T1000 (cell line): ENCODE measurements around the gene KCNQ1.

Source experiments
- DNase-seq: peaks from one replicate; lab custom pipeline; 2025; ENCODE audit warnings: mixed read lengths; lab: John Stamatoyannopoulos, UW

KCNQ1 gene

DNA sequence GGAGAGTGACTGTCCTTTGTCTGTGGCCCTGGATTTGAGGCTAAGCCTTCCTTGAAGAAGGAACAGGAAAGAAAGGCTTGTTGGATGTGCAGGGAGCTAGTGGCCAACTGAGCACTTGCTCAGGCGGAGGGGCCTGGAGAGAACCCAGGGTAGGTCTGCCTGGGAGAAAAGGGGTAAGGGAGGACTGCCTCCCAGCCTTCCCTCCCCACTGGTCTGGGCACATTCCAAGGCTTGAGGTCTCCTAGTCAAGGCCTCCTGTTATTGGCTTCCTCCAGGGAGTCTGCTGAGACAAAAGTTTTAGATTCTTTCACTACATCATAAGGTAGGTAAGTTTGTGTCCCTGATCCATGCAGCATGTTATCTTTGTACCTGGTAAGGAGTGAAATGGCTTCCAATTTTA lies 239.8 kb downstream of the KCNQ1 start:
- DNase-seq, result no peak

DNA sequence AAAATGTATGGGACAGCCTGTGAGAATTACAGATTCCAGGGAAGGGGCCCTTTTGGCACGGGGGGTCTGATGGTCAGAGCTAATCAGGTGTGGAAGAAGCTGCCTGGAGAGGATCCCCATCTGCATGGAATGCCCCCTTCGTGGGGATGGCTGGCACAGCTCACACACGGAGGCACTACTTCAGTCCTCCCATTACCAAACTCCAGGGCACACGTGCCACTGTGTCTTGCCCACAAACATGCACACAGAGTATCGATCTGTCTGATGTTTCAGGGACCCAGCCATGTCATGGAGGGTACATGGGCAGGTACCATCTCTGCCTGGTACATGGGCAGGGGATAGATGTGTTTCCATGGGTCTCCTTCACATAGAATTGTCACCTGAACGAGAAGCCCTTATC lies 240.2 kb downstream of the KCNQ1 start:
- DNase-seq, result no peak

DNA sequence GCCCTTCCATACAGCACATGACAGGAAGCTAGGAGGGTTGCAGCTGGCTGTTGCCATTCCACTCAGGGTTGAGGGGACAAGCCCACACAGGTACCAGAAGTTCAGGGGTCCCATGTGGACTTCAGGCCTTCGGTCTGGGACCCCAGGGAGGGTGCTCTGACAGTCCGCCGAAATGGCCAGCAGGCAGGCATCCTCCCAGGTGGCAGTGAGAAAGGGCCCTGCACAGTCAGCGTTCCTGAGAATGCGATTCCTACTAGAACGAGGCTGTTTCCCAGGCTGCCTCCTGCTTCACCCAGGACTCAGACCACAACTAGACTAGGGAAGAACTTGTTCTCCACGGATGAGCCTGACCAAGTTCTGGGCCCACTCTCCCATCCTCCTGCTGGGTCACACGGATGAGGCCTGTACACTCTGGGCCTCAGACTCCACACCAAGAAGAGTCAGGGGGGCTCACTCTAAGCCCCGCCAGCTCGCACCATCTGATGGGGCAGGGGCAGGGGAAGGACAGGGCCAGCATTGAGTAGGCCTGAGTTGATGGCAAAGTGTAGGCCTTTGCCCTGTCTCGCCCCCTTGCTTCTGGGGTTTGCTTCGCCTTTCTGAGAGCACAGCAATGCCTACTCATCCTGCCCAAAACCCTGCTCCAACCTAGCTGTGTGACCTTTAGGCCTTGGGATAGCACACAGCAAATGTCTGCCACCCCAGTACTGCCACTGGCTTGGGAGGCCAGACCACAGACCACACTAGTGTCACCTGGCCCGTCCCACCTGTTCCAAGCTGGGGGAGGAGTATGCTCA lies 241.0 kb downstream of the KCNQ1 start:
- DNase-seq, result no peak

DNA sequence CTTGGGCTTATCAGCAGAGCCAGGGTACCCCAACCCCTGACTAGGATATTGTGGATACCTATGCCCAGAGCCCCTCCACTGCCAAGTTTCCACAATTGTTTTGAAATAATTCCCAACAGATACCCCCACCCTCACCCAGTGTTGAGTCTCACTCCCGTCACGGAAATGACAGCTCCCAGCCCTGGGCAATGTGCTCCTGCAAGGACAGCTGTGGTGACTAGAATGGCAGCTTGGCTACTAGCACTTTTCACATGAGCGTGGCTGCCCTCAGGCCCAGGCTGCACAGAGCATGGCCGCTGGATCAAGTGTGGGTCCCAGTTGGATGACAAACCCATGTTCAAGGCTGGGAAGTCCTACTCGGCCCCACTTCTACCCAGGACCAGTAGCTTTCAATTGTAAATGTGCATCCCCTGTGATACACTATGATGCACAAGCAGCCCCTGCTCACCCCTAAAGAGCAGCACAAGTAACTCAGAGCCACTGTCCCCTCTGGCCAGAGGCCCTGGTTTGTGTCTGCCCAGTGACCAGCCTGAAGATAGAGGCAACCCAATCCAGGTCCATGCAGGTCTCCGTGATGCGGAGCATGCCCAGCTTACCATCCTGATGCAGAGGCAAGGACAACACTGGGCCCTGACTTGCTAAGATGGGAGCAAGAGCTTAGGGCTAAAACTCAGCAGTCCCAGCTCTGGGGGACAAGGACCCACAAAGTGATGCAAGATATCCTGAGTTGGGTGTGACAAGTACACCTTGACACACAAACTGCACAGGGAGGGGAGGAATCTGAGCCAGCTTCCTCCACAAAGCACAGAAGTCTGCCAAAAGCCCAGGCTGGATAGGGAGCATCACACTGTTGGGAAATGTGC lies 241.8 kb downstream of the KCNQ1 start:
- no peak for DNase-seq

DNA sequence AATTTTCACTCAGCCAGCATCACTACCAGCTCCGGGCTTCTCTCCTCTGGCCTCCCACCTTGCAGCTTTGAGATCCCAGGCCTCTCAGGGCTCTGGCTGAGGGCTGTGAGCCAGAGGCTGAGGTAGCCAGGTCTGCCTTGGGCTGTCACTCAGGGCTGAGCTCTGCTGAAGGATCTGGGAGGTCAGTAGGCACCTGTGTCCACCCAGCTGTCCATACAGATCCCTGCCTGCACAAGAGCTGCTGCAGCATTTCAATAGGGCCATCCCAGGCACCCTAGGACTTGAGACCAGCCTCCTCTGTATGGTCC lies 242.4 kb downstream of the KCNQ1 start:
- no peak for DNase-seq

DNA sequence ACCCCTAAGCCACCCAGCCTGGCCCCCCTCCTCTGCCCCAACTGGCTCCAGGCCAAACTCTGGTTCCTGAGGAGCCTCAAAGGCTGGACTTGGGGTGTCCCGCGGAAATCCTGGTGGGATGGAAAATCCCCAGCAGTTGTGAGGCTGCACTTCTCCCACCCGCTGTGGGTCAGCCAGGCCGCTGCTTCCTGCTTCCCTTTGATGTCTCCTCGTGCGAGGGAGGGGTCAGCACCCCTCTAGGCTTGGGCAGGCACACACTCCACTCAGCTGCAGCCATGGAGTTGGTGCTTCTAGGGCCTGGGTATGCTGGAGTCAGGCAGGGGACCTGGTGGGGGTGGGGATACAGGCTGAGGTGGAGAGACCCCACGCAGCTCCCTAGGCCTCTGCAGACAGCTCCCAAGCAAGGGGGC lies 243.0 kb downstream of the KCNQ1 start:
- no peak for DNase-seq

DNA sequence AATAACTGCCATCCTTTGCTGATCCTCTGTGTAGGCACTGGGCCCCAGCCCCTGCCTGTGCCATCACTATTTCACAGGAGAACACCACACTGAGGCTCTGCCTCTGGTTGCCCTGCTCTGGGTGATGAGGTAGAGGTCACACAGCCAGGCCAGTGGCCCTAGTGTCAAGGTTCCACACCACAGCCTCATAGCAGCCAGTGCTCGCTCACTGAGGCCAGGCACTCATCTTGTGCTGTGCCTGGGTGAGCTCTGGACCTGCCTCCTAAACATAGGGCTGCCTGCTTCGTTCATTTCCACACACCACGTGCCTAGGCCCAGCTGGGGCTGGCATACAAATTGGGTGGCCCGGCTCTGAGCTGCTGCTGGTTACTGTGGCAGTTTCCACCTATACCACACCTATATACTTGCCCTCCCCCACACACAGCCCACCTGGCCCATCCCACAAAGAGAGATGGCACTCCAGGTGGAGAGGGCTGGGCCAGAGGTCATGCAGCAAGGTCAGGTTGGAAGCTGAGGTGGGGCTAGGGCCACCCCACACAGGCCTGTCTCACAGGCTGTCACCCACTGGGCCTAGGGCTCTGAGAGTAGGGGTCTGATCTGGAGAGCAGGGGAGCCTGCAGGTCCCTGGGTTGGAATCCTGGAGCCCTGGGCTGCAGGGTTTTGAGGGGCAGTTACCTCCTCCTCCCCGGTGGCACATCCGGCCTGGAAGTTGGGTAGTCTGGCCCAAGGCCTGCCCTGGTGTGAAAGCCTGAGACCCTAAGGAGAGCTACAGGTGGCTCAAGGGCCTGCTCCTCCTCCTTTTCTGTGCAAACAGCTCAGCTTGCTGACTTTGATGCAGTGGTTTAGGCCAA lies 243.8 kb downstream of the KCNQ1 start:
- no peak for DNase-seq

DNA sequence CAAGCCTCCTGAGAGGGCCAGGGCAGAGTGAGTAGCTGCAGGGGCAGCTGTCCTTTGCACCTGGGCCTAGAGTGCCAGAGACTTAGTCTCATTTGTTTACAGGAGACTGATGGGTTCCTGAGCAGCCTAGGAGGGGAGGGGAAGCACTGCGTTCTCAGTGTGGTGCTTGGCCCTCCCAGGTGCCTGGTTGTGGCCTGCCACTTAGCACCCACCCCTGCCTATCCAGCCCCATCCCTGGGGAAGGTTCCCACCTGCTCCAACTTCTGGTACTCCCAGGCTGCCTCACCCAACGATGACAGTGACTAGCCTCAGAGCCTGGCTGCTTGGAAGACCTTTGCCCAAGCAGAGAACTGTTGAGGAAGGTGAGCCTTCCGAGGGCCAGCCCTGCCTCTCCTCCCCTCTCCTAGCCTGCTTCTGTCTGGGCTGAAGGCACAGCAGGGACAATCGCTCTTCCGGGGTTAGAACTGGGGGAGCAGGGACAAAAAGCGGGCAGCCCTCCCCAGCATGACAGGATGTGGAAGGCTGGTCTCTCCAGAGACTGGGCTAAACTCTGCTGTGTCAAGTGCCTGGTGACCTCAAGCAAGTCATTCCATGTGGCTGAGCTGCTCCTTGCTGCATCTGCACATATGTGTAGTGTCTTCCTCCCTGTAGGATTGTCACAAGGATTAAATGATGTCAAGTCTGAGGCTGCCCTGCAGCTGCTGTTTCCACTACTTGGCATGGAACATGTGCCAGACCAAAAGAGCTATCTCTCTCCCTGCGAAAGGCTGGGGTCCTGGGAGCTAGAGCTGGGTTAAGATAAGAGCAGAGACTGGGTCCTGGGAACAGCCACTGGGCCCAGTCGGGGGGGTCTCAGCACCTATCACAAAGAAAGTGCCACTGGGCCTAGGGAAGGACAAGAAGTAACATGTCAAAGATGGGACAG lies 245.1 kb downstream of the KCNQ1 start:
- no peak for DNase-seq

DNA sequence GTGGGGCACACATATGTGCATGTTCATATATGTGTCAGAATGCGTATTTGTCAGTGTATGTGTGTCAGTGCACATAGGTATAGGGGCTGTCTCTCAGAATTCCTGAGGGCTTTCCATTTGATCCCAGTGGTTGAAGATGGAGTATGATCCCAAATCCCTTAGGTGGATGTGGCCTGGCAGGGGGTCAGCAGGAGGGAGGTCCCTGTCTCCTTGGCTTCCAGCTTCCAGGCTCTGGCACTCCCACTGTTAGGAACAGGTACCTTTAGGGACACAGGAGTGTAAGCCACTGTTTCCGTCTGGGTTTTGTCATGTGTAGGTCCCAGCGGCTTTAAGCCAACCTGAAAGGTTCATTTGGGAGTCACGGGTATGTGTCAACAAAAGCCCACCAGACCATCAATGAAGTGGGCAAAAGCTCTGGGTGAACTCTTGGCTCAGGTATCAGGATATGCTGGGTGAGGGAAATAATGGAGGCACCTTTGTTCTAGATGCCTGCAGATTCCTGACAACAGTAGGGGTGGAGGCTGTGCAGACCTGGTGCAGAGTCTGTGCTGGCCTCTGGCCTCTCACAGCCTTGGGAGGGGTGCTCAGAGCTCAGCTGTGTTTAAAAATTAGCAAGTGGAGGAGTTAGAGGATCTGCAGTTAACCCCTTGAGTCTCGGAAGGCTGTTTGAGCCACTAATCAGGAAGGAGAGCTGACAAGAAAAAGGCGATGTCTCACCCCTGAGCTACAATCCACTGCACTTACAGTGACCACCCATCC lies 246.0 kb downstream of the KCNQ1 start:
- no peak for DNase-seq

DNA sequence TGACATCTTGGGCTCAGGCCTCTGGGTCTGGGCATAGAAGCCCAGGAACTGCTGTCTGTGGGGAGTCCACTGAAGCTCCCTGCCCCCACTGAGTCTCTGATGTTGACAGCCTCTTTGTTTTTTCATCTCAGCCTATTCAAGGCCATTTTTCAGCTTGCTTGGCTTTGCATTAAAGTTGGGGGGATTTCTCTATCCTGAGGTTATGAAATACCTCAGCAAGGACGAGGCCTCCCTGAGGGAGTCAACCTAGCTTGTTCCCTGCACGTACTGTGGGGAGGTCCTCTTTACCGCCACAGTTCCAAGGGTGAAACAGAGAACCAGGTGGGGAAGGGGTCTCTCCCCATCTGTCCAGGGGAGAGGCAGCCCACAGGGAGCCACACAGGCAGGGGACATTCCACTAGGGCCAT lies 246.6 kb downstream of the KCNQ1 start:
- DNase-seq, result no peak

DNA sequence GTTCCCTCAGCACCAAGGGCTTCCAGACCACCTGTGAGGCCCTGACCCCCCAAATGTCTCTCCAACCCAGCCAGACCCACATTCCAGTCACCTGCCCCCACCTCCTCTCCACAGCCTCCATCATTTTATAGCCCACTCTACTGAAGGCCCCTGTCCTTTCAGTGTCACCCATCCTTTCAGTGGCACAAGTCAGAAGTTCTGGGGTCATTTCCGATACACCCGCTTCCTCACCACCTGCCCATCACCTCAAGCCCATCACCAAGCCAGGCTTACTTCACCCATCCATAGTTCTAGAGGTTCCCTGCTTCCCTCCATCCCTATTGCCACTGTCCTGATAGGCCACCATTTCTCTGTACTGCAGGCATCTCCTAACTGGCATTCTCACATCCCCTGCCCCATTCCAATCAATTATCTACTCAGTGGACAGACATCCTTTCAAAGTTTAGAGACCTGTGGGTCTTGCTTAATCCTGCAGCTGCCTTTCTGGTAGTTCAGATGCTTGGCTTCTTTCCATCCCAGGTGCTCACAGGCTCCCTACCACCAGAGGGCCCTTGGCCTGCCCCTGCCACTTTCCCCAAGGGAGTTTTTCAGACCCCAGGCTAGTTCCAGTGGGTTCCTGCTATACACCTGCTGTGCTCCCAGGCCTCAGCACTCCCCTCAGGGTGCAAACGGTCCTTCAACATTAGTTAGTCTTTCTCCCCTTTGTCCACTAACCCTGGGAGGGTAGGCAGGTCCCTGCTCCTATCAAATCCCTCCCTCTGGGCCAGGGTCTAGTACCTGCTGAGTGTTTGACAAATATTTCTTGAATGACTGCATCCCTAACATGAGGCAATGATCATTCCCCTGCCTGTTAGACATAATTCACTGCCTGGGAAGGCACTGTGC lies 247.4 kb downstream of the KCNQ1 start:
- no peak for DNase-seq

DNA sequence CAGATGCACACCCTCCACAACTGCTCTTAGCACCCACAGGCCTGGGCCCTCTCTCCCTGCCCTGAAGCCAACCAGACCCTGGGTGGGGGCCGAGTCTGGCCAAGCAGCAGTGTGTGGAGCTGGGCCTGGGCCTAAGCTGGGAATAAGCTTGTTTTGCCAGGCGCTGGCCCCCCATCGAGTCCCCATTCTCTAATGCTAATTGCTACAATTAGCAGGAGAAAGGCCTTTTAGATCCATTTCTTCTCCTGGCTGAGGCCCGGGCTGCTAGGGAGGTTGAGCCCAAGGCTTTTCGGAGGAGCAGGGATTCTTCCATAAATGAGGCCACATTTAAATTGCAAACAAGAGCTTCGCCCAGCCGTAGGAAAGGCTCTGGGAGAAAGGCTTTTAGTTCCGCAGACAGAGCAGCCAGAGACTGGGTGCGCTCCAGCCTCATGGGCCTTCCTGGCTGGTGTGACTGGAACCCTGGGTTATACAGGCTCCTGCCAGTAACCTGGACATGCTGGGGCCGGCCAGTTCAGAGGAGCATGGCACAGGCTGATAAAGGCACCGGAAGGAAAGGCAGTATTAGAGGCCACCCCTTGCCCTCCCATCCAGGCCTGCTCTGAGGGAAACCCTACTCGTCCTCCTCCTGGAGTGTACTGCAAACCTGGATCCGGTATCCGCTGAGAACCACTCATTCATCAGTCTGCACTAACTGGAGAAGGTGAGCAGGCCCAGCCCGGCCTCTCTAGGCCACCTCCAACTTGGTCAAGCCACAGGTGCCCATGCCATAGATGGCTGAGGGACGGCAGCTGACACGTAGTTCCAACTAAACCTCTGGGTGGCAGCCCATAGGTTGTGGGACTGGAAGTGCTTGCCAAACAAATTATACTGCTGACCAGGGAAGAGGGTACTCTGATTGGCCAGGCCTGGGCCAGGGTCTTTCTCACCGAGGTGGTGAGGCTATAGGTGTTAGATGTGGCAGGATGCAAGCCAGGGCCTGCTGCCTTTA lies 248.8 kb downstream of the KCNQ1 start:
- no peak for DNase-seq

DNA sequence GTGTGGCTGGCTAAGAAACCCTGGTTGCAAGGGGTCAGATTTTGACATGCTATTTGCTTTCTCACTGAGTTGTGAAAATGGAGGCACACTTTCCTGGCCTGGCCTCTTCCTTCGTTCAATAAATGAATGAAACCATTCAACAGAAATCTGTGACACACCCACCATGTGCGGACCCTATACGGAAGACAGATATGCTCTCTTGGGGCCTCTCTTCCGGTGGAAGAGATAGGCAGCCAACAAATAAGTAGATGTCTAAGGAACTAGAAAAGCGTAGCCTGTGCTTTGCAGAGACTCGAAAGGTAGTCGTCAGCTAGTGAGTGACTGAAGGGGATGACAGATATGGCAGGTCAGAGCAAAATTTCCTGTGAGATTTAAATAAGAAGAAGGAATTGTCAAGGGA lies 249.7 kb downstream of the KCNQ1 start:
- DNase-seq, result no peak

DNA sequence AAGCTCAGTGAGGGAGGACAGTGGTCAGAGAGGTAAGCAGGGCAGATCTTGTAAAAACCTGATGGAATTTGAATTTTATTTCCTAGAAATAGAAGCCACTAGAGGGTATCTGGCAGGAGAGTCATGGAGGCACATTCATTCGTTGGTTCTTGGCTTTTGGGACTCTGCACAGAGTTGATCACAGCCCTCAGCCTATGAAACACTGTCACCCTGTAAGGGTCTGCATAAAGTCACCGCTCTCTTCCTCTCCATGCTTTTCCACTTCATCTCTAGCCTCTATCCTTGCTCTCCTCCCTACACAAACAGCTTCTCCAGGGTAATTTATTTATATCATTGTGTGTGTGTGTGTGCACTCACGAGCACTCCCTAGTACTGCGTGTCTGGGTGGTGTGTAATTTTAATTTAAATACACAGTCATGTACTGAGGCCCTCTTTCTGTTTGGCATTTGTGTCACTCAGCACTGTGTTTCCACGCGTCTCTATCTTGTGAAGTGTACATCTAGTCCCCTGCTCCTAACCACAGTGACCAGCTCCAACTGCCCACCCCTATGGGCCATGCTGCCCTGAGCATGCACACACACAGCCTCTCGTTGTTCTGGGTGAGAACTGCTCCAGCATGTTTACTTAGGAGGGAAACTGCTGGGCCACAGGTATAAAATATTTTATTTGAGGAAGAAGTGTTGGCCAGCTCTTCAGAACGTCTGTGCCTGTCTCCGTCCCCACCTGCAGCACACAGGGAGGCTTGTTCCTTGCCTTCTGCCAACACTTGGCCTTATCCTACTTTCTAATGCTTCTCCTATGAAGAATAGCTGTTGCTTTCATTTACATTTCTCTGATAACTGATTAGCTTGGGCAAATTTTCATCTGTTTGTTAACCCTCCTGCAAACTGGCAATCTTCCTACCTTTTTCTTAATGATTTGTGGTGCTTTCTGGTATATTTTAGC lies 250.5 kb downstream of the KCNQ1 start:
- DNase-seq, result no peak

DNA sequence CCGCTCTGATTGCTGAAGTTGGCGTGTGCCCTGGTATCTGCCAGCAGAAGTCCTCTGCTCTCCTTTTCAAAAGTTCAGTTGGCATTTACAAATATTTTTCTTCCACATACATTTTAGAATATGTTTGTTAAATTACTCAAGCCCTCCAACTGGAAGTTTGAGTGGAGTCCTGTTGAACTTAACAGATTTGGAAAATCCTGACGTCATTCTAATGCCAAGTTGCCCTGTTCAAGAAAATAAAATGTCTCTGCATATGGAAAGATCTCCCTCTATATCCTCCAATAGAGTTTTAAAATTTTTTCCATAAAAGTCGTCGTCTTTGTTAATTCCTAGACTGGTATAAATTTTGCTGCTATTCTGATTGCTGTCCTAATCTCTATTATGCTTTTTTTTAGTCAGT lies 251.6 kb downstream of the KCNQ1 start:
- DNase-seq, result no peak

DNA sequence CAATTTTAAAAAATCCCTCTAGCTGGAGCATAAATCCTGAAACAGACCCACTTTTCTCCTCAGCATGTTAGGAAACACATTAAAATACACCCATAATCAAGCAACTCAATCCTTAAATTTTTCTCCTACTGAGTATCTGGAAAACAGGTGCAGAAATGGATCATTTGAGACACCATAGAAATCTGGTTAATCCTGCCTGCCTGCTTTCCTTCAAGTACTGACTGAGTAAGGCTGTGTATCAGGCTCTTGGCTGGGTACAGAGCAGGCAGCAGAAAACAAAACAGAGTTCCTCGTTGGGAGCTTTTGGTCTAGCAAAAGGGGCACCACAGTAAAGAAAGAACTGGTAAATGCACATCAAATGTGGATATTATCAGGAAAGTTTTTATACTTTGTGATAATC lies 253.1 kb downstream of the KCNQ1 start:
- no peak for DNase-seq
